GM21786 (cell line): ENCODE data around the gene IGFBP6.

Experiments
- ATAC-seq: cut with Tn5 transposase; IDR thresholded peaks from one replicate; pipeline ENCODE4 v1.9.1; 2021; ENCODE audit not compliant: unreplicated experiment

Gene IGFBP6

GRCh38 chr12:53059434-53060063 is 37.9 kb upstream of the IGFBP6 start:
- no peak for ATAC-seq

- ATAC-seq, result no peak
Observed at GRCh38 chr12:53060064-53060720, 37.3 kb upstream of the IGFBP6 start.

GRCh38 chr12:53060721-53061276 is 36.7 kb upstream of the IGFBP6 start:
- ATAC-seq, result no peak

- no peak for ATAC-seq
Observed at GRCh38 chr12:53061404-53062010, 36.0 kb upstream of the IGFBP6 start.

GRCh38 chr12:53062011-53062961 is 35.2 kb upstream of the IGFBP6 start:
- ATAC-seq, result no peak

GRCh38 chr12:53062977-53063707 is 34.3 kb upstream of the IGFBP6 start:
- ATAC-seq, result no peak

- no peak for ATAC-seq
Observed at GRCh38 chr12:53063708-53064612, 33.5 kb upstream of the IGFBP6 start.

- ATAC-seq, result no peak
Observed at GRCh38 chr12:53064613-53065436, 32.6 kb upstream of the IGFBP6 start.

- no peak for ATAC-seq
Observed at GRCh38 chr12:53065470-53065869, 32.0 kb upstream of the IGFBP6 start.

GRCh38 chr12:53065975-53066931 is 31.2 kb upstream of the IGFBP6 start:
- ATAC-seq, result no peak

GRCh38 chr12:53067074-53067992 is 30.1 kb upstream of the IGFBP6 start:
- ATAC-seq, result no peak

- no peak for ATAC-seq
Observed at GRCh38 chr12:53067993-53068770, 29.3 kb upstream of the IGFBP6 start.

GRCh38 chr12:53068811-53069585 is 28.5 kb upstream of the IGFBP6 start:
- ATAC-seq, result no peak

- no peak for ATAC-seq
Observed at GRCh38 chr12:53069621-53070410, 27.7 kb upstream of the IGFBP6 start.
